GM12875 (cell line): Measurements from ENCODE around the gene EEF1E1.

Experiments
- H3K4me3 ChIP-seq: one replicate; pipeline ENCODE4 v1.5.1; 2011; ENCODE audit warnings: low read depth, low read length, control low read depth
- CTCF ChIP-seq: IDR thresholded peaks from 2 replicates; pipeline ENCODE4 v1.5.1; 2011; ENCODE audit warnings: low read depth, mild to moderate bottlenecking, control low read depth, inconsistent platforms, low read length, moderate library complexity, borderline replicate concordance; ENCODE audit not compliant: insufficient read depth

The EEF1E1 gene

GRCh38 chr6:8102122-8102958 lies at the start of gene EEF1E1:
Gene EEF1E1 (minus strand): TSS chr6:8102548. CDS start chr6:8102521, 27 bp downstream.
- no peak for TF ChIP-seq CTCF
- H3K4me3 ChIP-seq: peak within 1 kb of the TSS; percentile 69

- no peak for TF ChIP-seq CTCF
Measured at GRCh38 chr6:8149350-8149749, 47.0 kb upstream of the EEF1E1 start.

GRCh38 chr6:8143945-8144344 lies 41.6 kb upstream of the EEF1E1 start:
- no peak overlapping the region for H3K4me3 ChIP-seq
- no peak for TF ChIP-seq CTCF

More at GRCh38 chr6:8149350-8149749, 47.0 kb upstream of the EEF1E1 start:
- H3K4me3 ChIP-seq: no peak overlapping the region

- no peak for TF ChIP-seq CTCF
- no peak overlapping the region for H3K4me3 ChIP-seq
Measured at GRCh38 chr6:8139451-8139850, 37.1 kb upstream of the EEF1E1 start.

GRCh38 chr6:8137529-8137939 lies 35.2 kb upstream of the EEF1E1 start:
- H3K4me3 ChIP-seq: no peak overlapping the region
- no peak for TF ChIP-seq CTCF

GRCh38 chr6:8135276-8135675 lies 32.9 kb upstream of the EEF1E1 start:
- no peak for TF ChIP-seq CTCF
- H3K4me3 ChIP-seq: no peak overlapping the region

- no peak for TF ChIP-seq CTCF
- no peak overlapping the region for H3K4me3 ChIP-seq
Measured at GRCh38 chr6:8132130-8132529, 29.8 kb upstream of the EEF1E1 start.
